Ishikawa (cell line): ENCODE data around the gene PEX11G.

Source experiments
- CEBPB ChIP-seq: IDR thresholded peaks from 2 replicates; pipeline ENCODE4 v1.6.1; 2012
- CREB1 ChIP-seq: IDR thresholded peaks from 2 replicates; pipeline ENCODE4 v1.6.1; 2012; ENCODE audit warnings: low read depth
- EGR1 ChIP-seq: IDR thresholded peaks from 2 replicates; pipeline ENCODE4 v1.6.1; 2012
- EP300 ChIP-seq: IDR thresholded peaks from 2 replicates; pipeline ENCODE4 v1.6.1; 2012; ENCODE audit warnings: borderline replicate concordance
- RAD21 ChIP-seq: IDR thresholded peaks from 2 replicates; pipeline ENCODE4 v1.6.1; 2012; ENCODE audit warnings: low read depth
- TAF1 ChIP-seq: IDR thresholded peaks from 2 replicates; pipeline ENCODE4 v1.6.1; 2012; ENCODE audit warnings: low read depth, mild to moderate bottlenecking
- TCF12 ChIP-seq: IDR thresholded peaks from 2 replicates; pipeline ENCODE4 v1.6.1; 2012; ENCODE audit warnings: low read depth
- TF ChIP-seq, protein P1 (sequence below): IDR thresholded peaks from 2 replicates; pipeline ENCODE4 v1.6.1; 2012
- TF ChIP-seq, protein P2 (sequence below): IDR thresholded peaks from 2 replicates; pipeline ENCODE4 v1.6.1; 2012

DNA sequence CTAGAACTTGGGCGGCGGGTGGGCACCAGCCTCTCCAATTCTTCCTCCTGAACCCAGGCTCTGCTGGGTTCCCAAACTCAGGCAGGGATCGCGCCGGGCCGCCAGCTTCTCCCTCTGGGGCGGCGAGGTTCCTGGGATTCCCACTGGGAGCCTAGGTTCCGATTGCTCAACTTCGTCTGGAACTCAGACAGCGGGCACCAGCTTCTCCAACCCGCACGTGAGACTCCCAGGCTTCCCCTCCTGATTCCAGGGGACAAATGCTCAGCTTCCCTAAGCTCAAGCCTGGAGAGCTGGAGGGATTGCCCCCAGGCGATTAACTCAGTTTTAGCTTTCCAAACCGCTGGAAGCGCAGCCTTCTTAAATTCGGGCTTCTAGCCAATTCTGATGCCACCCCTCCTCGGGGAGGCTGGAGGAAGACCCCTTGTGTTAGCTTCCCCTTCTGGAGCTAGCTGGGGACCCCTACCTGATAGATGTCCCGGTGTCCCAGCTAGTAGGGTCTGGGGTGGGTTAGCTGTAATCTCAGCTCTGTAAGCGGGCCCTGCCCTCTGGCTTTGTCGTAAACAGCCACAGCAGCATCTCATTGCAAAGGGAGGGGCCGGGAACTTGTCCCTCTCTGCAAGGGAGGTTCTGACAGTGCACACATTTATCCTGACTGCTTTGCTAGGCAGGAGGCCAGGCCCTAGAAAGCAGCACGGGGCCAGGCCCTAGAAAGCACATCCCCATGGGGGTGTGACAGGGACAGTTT is 34.3 kb upstream of the PEX11G start:
- TF ChIP-seq EP300 (no peak), CEBPB (0 out of 2 replicates have a peak, but pooled peaks have one; percentile 37), TAF1 (no peak), TCF12 (no peak), RAD21 (no peak), CREB1 (no peak), EGR1 (no peak)
- TF ChIP-seq, protein P1, sequence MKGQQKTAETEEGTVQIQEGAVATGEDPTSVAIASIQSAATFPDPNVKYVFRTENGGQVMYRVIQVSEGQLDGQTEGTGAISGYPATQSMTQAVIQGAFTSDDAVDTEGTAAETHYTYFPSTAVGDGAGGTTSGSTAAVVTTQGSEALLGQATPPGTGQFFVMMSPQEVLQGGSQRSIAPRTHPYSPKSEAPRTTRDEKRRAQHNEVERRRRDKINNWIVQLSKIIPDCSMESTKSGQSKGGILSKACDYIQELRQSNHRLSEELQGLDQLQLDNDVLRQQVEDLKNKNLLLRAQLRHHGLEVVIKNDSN, result no peak
- TF ChIP-seq, protein P2, sequence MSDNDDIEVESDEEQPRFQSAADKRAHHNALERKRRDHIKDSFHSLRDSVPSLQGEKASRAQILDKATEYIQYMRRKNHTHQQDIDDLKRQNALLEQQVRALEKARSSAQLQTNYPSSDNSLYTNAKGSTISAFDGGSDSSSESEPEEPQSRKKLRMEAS, result no peak
